WTC11 (cell line): ENCODE results near the gene ZRANB1. TPM values are rescaled to one million over a fixed set of nuclear protein-coding genes. Genes with fewer than 3 reads are reported as not detected.

Source experiments
- ATAC-seq: fragments of 200-7000 bp; cut with Tn5 transposase; 2 replicates; pipeline ENCODE4 v1.10.0; 2021; ENCODE audit warnings: mild to moderate bottlenecking, moderate library complexity
- CTCF ChIA-PET: fragments of 300-600 bp; sonication (Branson Sonifier 250); formaldehyde crosslinking; loops from one replicate; lab custom pipeline; 2021; ENCODE audit warnings: antibody characterized with exemption; lab: Charles Lee
- POLR2A ChIA-PET: fragments of 350-600 bp; sonication (Branson Sonifier 250); formaldehyde crosslinking; loops from one replicate; lab custom pipeline; 2021; ENCODE audit warnings: antibody characterized with exemption; lab: Charles Lee
- DNase-seq: peaks from one replicate; pipeline ENCODE4 v3.0.0; 2021; ENCODE audit warnings: low spot score
- H3K27ac Mint-ChIP-seq: 2 replicates; pipeline ENCODE4 v1.8.0; 2021; ENCODE audit warnings: mixed read lengths
- H3K27me3 Mint-ChIP-seq: 2 replicates; pipeline ENCODE4 v1.8.0; 2021; ENCODE audit warnings: low read depth, mild to moderate bottlenecking, moderate library complexity, mixed read lengths
- H3K36me3 Mint-ChIP-seq: 2 replicates; pipeline ENCODE4 v1.8.0; 2021; ENCODE audit warnings: mixed read lengths
- H3K4me1 Mint-ChIP-seq: 2 replicates; pipeline ENCODE4 v1.8.0; 2022; ENCODE audit warnings: mixed read lengths
- H3K4me3 Mint-ChIP-seq: 2 replicates; pipeline ENCODE4 v1.8.0; 2021; ENCODE audit warnings: mild to moderate bottlenecking, moderate library complexity, mixed read lengths
- H3K9me3 Mint-ChIP-seq: 2 replicates; pipeline ENCODE4 v1.8.0; 2021; ENCODE audit warnings: mixed read lengths
- ATF1 ChIP-seq: sonication (generic); formaldehyde crosslinking; IDR thresholded peaks from 2 replicates; pipeline ENCODE4 v1.8.1; 2023; ENCODE audit warnings: mild to moderate bottlenecking, moderate library complexity, missing genetic modification reagents
- CDX4 ChIP-seq: fragments of 250-450 bp; sonication (Bioruptor Pico); IDR thresholded peaks from 2 replicates; pipeline ENCODE4 v1.9.0; 2021; ENCODE audit warnings: moderate library complexity, mild to moderate bottlenecking, inconsistent platforms, borderline replicate concordance
- CREM ChIP-seq: sonication (generic); formaldehyde crosslinking; IDR thresholded peaks from 2 replicates; pipeline ENCODE4 v1.8.1; 2022; ENCODE audit warnings: mild to moderate bottlenecking, missing genetic modification reagents, moderate library complexity
- ELF4 ChIP-seq: sonication (generic); formaldehyde crosslinking; IDR thresholded peaks from 2 replicates; pipeline ENCODE4 v1.8.1; 2022; ENCODE audit warnings: low read depth, mild to moderate bottlenecking, moderate library complexity, missing genetic modification reagents
- ETV6 ChIP-seq: sonication (generic); formaldehyde crosslinking; IDR thresholded peaks from 2 replicates; pipeline ENCODE4 v1.8.1; 2022; ENCODE audit warnings: mild to moderate bottlenecking, missing genetic modification reagents
- FOXK1 ChIP-seq: sonication (generic); formaldehyde crosslinking; IDR thresholded peaks from 2 replicates; pipeline ENCODE4 v1.8.0; 2022; ENCODE audit warnings: mild to moderate bottlenecking, moderate library complexity, missing genetic modification reagents
- IRF2 ChIP-seq: sonication (generic); formaldehyde crosslinking; IDR thresholded peaks from 2 replicates; pipeline ENCODE4 v1.8.0; 2022; ENCODE audit warnings: low read depth, missing genetic modification reagents, borderline replicate concordance
- JAZF1 ChIP-seq: fragments of 250-450 bp; sonication (Bioruptor Pico); IDR thresholded peaks from 2 replicates; pipeline ENCODE4 v1.9.0; 2021; ENCODE audit warnings: moderate library complexity, mild to moderate bottlenecking, inconsistent platforms
- JUN ChIP-seq: sonication (generic); formaldehyde crosslinking; IDR thresholded peaks from 2 replicates; pipeline ENCODE4 v1.8.0; 2023; ENCODE audit warnings: mild to moderate bottlenecking, missing genetic modification reagents
- NFE2L1 ChIP-seq: sonication (generic); formaldehyde crosslinking; IDR thresholded peaks from 2 replicates; pipeline ENCODE4 v1.8.1; 2023; ENCODE audit warnings: missing genetic modification reagents
- NR1H2 ChIP-seq: sonication (generic); formaldehyde crosslinking; IDR thresholded peaks from 2 replicates; pipeline ENCODE4 v1.9.0; 2021; ENCODE audit warnings: mild to moderate bottlenecking, moderate library complexity, missing genetic modification reagents
- OVOL2 ChIP-seq: fragments of 250-450 bp; sonication (Bioruptor Pico); IDR thresholded peaks from 2 replicates; pipeline ENCODE4 v1.9.0; 2021; ENCODE audit warnings: mild to moderate bottlenecking, borderline replicate concordance
- PRDM15 ChIP-seq: sonication (generic); formaldehyde crosslinking; IDR thresholded peaks from 2 replicates; pipeline ENCODE4 v1.8.0; 2022; ENCODE audit warnings: missing genetic modification reagents
- SP1 ChIP-seq: sonication (generic); formaldehyde crosslinking; conservative IDR thresholded peaks from 2 replicates; pipeline ENCODE4 v1.8.1; 2022; ENCODE audit warnings: missing genetic modification reagents
- TEAD4 ChIP-seq: sonication (generic); formaldehyde crosslinking; IDR thresholded peaks from 2 replicates; pipeline ENCODE4 v1.8.0; 2022; ENCODE audit warnings: mild to moderate bottlenecking, missing genetic modification reagents
- ZNF281 ChIP-seq: sonication (generic); formaldehyde crosslinking; IDR thresholded peaks from 2 replicates; pipeline ENCODE4 v1.8.0; 2023; ENCODE audit warnings: mild to moderate bottlenecking, missing genetic modification reagents
- ZNF416 ChIP-seq: fragments of 250-450 bp; sonication (Bioruptor Pico); IDR thresholded peaks from 2 replicates; pipeline ENCODE4 v1.9.0; 2021; ENCODE audit warnings: mild to moderate bottlenecking, inconsistent platforms
- ZNF425 ChIP-seq: fragments of 250-450 bp; sonication (Bioruptor Pico); conservative IDR thresholded peaks from 2 replicates; pipeline ENCODE4 v1.9.0; 2021; ENCODE audit warnings: mild to moderate bottlenecking
- ZNF532 ChIP-seq: fragments of 250-450 bp; sonication (Bioruptor Pico); IDR thresholded peaks from 2 replicates; pipeline ENCODE4 v1.9.0; 2021; ENCODE audit warnings: mild to moderate bottlenecking, borderline replicate concordance
- total RNA-seq: library from RNA; stranded (reverse); gene quantifications from 3 replicates; pipeline ENCODE4 v1.2.3, GENCODE V29; 2021

ZRANB1 gene
- total RNA-seq, 1 experiment from 2014 or later, result 15.9 TPM

GRCh38 chr10:124904796-124905195 is 37.1 kb upstream of the ZRANB1 start (continued):
- TF ChIP-seq ZNF532 (CRISPR knock-in tag), result no peak
- TF ChIP-seq IRF2 (CRISPR knock-in tag), result no peak
- no peak for TF ChIP-seq CDX4 (CRISPR knock-in tag)
- no peak for TF ChIP-seq OVOL2 (CRISPR knock-in tag)
- TF ChIP-seq NFE2L1 (CRISPR knock-in tag), result no peak
- no peak for TF ChIP-seq ATF1 (CRISPR knock-in tag)
- TF ChIP-seq SP1, result no peak
- TF ChIP-seq TEAD4, result no peak

GRCh38 chr10:124906551-124907001 is 35.3 kb upstream of the ZRANB1 start:
- Mint-ChIP-seq H3K27me3 (no peaks in the 10 kb centered on the region; the same call in 1 of the 2 replicates), H3K9me3 (no peaks in the 10 kb centered on the region), H3K4me1 (no peaks in the 10 kb centered on the region), H3K4me3 (no peak overlapping the region), H3K27ac (no peak overlapping the region), H3K36me3 (no peaks in the 10 kb centered on the region)
- ATAC-seq (no peak), DNase-seq (no peak)
- CTCF ChIA-PET, result interaction anchor here (0.7 kb wide), 1 partner anchor 105 kb away, joined by 5 read pairs; the partner anchor contains the start of gene ABRAXAS2
- POLR2A ChIA-PET, result no interaction called here
- no peak for TF ChIP-seq ZNF425 (CRISPR knock-in tag)
- TF ChIP-seq CREM (CRISPR knock-in tag), result no peak
- TF ChIP-seq NR1H2, result no peak
- TF ChIP-seq JAZF1 (CRISPR knock-in tag), result no peak
- no peak for TF ChIP-seq ETV6
- TF ChIP-seq PRDM15 (CRISPR knock-in tag), result no peak
- TF ChIP-seq ZNF416 (CRISPR knock-in tag), result no peak
- TF ChIP-seq ZNF281 (CRISPR knock-in tag), result no peak
- TF ChIP-seq ZNF532 (CRISPR knock-in tag), result no peak
- no peak for TF ChIP-seq JUN (CRISPR knock-in tag)
- no peak for TF ChIP-seq FOXK1 (CRISPR knock-in tag)
- no peak for TF ChIP-seq NFE2L1 (CRISPR knock-in tag)
- TF ChIP-seq ELF4 (CRISPR knock-in tag), result no peak
